Middle frontal gyrus (tissue), 1 donor: ENCODE data around the gene RNASE7.

ENCODE experiments used
- DNase-seq: peaks from one replicate; pipeline ENCODE4 v3.0.0-alpha.2; 2015; ENCODE audit warnings: low spot score; ENCODE audit errors: extremely low spot score

The RNASE7 gene

DNA sequence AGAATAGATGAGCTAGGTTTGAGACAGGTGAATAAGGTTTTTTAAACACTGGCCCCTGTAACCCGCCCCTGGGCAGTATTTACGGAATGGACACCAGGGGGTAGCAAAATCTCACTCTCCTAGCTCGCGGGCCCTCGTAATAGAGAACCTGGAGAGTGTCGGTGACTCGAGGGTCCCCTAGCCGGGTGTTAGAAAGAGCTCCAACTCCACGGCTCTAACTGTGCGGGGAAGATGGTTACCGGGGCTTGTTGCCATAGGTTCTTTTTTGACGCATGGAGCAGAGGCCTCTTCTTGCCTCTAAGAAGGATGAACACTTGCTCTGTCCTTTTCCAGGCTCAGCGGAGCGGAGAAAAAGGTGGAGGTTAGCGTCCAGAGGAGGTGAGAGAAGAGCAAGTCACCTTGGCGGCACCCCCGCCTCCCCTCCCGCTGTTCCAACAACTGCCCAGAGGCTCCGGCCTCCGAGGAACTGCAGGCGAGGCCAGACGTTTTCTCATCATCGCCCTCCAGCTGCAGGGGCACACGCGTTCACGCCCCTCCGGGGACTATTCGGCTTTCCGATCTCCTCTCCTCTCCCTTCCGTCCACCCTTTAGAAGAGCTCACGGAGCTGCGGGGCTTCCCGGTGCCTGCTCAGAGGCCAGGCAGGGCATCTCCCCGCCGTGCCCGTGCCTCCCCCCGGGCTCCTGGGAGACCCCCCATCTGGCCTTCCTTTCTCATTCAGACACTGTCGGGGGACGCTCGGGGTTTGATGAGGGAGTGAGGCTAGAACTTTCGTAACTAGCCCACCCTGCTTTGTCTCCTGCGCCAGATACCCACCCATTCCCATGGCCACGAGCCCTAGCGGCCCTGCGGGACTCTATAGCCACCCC is 26.6 kb downstream of the RNASE7 start:
- no peak for DNase-seq

DNA sequence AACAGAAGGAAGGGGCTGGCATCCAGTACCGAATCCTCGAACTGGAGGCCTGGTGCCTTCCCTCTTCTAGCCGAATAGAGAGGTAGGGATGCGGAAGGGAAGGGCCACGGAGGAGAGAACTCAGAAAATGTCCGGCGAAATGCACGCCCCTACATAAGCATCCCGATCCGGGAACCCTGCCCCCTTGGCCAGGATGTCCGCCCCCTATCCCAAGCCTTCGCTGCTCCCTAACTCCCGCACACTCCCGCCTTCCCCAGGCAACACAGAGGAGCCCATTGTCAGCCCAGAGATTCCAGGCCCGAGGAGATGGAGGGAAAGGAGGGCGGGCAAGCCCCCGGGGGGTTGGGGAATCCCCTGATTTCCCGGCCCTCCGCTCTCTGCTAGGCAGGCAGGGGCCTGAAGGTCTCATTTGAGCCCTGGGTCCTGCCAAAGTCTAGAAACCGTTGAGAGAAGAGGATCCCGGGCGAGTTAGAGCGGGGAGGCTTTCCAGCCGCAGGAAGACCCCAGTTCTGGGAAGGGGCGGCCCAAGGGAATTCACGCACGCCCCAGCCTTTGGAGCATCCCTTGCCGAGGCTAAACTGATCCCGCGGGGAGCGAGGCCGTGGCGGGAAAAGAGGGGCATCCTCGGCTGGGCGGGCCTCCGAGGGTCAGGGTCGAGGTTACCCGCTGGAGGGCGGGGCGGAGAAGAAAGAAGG is 27.4 kb downstream of the RNASE7 start:
- DNase-seq, result no peak

DNA sequence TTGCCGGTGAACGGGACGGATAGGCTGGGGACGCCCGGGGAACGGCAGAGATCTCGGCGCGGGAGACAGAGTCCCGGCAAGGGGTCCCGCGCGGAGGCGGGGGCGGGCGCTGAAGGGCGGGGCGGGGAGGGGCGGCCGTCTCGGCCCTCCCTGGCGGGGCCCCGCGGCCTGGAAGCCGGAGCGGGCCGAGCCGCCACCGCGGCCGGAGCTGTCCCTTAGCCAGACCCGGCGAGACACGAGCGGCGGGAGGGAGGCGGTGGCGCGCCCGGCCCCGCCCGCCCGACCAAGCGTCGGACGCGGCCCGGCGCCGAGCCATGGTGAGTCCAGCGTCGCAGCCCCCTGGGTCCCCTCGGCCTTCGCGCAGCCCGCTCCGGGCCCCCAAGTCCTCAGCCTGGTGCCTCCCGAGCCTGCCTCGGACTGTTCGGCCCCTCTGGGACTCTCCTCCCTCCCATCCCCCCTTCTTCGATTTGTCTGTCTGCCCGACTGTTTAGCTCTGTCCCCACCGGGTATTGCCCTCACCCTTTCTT is 28.0 kb downstream of the RNASE7 start, which contains the start of gene ARHGEF40:
Gene ARHGEF40 (plus strand): TSS at position 222 of the 527 bp plus-strand sequence. CDS start 93 bp downstream, at position 315.
- DNase-seq, result no peak

DNA sequence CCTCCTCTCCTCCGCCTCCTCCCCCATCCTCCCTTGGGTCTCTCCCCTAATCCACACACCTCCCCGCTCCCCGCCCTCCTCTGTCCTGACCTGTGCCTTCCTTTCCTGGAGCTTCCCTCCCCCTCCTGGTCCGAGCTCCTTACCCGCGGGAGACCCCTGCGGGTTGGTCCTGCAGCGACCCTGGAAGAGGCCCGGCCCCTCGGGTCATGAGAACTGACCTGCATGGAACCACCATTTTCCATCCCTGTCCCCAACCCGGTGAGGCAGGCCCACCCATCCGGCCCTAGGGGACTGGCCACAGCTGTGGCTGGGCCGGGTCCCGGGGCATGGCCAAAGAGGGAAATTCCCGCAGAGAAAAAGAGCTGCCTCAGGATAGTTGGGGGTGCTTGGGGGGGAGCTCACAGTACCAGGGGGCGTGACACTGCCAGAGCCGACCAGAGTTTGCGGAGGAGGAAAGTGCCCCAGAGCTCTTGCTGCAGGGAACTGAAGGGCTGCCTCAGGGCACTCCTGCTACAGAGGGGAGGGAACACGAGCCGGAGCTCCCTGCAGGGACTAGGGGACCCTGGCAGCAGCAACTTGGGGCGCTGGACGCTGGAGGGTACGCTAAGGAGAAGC is 28.6 kb downstream of the RNASE7 start:
- DNase-seq, result no peak

DNA sequence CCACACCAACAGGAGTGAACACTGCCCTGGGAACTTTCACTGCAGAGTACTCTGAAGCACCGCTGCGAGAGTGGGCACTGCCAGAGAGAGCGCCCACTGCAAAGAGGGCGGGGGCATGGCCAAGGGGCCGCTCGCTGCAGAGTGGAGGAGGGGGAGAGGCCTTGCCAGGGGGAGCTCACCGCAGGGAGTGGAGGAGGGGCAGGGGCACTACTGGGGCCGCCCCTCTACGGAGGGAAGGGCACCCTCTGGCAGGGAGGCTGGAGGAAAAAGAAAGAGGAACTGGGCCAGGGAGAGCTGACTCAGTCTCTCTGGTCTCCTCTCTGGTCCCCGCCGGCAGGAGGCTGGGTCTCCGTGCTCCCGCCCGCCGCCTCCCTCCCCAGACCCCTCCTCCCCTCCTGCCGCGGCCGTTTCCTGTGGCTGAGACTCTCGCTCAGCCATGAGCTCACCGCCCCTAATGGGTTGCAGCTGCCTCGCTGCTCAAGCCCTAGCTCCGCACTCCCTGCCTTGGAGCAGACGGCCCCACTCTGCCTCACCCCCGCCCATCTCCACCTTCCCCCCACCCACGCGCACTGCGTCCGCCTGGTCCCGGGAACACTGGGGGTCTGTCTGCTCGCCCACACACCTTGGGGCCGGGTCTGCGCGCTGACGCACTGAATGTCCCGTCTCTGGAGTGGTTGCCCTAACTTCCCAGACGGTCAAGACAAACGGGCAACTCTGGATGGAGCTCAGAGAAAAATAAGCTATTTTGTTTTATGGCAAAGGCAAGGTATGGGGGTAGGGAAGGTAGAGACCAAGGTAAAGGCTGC is 29.3 kb downstream of the RNASE7 start:
- peak; percentile 23 for DNase-seq

DNA sequence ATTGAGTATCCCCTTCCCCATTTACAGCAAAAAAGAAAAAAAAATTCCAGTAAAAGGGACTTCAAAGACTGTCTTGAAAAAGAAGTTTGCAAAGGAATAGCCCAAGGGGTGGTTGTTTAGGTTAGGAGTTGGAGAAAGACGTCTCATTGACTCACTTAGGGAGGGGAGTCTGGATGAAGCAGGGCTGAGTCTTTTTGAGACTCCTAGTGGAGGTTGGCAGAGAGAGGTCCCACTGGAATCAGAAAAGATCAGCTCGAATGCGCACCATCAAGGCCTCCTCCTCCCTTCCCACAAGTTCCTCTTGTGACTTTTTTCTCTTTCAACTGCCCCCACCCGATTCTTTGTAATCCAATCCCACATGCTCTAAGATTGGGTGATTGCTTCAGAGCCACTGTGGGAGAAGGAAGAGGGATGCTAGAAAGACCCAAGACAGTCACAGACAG is 29.9 kb downstream of the RNASE7 start:
- no peak for DNase-seq

DNA sequence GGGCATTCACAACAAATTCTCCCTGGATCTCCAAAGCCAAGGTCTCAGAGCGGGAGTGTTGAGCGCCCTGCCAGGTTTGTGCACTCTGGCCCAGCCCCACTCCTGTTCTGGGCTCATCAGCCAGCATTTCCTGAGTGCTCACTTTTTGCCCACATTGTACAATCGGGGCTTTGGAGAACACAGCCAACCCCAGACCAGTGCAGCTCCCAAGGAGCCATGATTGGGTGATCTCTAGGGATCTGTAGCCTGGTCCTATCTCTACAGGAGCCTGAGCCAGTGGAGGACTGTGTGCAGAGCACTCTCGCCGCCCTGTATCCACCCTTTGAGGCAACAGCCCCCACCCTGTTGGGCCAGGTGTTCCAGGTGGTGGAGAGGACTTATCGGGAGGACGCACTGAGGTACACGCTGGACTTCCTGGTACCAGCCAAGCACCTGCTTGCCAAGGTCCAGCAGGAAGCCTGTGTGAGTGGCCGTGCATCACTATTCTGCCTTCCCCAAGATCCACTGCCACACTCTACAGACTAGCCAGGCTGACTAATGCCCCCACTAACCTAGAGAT is 30.7 kb downstream of the RNASE7 start:
- no peak for DNase-seq

DNA sequence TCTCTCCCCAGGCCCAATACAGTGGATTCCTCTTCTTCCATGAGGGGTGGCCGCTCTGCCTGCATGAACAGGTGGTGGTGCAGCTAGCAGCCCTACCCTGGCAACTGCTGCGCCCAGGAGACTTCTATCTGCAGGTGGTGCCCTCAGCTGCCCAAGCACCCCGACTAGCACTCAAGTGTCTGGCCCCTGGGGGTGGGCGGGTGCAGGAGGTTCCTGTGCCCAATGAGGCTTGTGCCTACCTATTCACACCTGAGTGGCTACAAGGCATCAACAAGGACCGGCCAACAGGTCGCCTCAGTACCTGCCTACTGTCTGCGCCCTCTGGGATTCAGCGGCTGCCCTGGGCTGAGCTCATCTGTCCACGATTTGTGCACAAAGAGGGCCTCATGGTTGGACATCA is 31.8 kb downstream of the RNASE7 start:
- no peak for DNase-seq

DNA sequence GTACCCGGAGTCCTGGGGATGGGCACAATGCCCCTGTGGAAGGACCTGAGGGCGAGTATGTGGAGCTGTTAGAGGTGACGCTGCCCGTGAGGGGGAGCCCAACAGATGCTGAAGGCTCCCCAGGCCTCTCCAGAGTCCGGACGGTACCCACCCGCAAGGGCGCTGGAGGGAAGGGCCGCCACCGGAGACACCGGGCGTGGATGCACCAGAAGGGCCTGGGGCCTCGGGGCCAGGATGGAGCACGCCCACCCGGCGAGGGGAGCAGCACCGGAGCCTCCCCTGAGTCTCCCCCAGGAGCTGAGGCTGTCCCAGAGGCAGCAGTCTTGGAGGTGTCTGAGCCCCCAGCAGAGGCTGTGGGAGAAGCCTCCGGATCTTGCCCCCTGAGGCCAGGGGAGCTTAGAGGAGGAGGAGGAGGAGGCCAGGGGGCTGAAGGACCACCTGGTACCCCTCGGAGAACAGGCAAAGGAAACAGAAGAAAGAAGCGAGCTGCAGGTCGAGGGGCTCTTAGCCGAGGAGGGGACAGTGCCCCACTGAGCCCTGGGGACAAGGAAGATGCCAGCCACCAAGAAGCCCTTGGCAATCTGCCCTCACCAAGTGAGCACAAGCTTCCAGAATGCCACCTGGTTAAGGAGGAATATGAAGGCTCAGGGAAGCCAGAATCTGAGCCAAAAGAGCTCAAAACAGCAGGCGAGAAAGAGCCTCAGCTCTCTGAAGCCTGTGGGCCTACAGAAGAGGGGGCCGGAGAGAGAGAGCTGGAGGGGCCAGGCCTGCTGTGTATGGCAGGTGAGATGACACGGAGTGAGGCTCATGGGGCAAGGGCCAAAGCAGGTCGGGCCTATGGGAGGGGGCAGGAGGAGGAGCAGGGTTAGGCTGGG is 32.5 kb downstream of the RNASE7 start:
- no peak for DNase-seq

DNA sequence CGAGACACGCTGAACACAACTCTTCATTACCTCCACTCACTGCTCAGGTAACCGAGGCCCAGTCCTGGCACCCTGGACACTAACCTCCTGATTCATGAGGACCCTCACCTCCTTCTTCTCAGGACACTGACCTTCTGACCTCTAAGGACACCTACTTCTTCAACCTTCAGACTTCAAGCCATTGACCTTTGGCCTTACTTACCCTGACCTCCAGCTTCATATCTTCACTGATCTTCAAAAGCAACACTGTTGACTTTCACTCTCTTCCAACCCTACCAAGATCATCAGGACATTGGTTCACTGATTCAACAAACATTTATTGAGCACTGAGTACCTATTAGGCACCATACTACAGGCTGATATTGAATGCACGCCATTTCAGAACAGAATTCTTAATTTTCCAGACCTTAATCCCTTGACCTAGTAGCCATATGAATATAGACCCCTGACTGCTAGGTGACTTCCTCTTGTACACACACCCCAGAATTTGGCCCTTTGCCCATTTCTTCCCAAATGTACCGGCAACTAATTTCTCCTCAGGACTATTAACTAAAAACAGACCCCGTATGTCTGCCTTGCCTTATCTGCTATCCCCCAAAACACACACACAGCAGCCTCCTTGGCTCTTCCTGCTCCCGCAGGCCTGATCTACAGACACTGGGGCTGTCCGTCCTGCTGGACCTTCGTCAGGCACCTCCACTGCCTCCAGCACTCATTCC is 33.7 kb downstream of the RNASE7 start:
- no peak for DNase-seq

DNA sequence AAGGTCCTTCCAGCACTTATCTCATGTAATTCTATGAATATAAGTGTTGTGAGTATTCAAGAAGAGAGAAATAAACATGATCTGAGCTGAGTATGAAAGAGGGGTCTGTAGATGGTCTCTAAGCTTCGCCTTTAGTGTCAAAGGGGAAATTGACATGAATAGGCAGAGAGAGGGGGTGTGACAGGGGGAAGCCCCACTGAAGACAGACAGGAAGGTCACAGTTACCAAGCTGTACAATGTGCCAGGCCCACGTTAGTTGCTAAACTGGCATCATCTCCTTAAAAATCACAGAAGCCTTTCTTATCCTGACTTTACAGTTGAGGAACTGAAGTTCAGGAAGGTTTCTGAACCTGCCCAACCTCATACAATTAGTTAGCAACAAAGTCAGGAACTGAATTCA is 35.5 kb downstream of the RNASE7 start:
- DNase-seq, result no peak

DNA sequence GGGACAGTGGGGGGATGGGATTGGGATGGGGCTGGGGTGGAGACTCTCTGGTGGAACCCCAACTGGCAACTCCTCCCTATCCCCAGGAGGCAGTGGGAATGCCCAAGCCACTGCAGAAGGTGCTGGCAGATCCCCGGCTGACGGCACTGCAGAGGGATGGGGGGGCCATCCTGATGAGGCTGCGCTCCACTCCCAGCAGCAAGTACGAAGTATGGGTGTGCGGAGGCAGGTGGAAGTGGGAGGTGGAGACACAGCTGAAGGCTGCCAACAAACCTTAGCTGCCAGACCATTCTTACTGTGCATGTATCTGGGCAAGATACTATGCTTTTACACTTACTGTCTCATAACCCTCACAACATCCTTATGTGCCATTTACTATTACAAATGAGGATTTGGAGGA is 36.1 kb downstream of the RNASE7 start:
- DNase-seq, result no peak

DNA sequence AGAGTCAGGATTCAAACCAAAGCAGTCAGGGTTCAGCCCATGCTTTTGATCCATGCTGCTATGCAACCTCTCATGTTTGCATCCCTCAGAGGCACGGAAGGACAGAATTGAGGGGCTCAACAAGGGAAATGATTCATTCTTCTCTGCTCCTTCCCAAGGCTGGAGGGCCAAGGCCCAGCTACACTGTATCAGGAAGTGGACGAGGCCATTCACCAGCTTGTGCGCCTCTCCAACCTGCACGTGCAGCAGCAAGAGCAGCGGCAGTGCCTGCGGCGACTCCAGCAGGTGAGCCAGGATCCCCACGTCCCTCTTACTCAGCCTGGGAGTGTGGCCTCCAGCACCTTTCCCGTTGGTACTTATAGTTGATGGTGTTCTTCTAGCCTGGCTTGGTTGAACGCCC is 36.6 kb downstream of the RNASE7 start:
- no peak for DNase-seq

DNA sequence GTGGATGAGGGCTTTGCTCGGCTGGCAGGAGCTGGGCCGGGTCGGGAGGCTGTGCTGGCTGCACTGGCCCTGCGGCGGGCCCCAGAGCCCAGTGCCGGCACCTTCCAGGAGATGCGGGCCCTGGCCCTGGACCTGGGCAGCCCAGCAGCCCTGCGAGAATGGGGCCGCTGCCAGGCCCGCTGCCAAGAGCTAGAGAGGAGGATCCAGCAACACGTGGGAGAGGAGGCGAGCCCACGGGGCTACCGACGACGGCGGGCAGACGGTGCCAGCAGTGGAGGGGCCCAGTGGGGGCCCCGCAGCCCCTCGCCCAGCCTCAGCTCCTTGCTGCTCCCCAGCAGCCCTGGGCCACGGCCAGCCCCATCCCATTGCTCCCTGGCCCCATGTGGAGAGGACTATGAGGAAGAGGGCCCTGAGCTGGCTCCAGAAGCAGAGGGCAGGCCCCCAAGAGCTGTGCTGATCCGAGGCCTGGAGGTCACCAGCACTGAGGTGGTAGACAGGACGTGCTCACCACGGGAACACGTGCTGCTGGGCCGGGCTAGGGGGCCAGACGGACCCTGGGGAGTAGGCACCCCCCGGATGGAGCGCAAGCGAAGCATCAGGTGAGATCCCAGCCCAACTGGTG is 39.5 kb downstream of the RNASE7 start:
- DNase-seq, result no peak

DNA sequence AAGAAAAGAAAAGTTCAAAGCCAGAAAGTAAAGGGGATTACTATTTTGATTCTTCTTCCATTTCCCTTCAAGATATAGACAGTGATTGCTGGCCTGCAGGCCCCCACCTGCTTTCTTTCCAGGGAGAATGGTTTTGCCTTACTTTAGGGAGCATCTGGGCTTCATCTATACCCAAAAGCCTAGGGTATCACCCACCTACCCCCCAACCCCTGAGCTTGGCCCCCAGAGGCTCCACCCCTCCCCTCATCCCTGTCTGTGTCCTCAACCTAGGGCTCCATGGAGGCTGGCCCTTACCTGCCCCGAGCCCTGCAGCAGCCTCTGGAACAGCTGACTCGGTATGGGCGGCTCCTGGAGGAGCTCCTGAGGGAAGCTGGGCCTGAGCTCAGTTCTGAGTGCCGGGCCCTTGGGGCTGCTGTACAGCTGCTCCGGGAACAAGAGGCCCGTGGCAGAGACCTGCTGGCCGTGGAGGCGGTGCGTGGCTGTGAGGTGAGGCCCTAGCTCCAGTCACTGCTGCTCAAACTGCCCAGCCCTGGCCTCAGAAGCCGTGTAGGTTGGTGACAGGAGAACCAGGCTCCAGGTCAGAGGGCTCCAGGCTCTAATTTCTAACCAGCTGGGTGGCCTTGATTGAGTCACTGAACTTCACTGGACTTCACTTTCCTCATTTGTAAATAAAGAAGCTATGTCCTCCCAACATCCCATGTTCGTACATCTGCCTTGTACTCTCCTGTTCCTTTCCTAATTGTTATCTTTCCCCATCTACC is 41.6 kb downstream of the RNASE7 start:
- DNase-seq, result no peak

DNA sequence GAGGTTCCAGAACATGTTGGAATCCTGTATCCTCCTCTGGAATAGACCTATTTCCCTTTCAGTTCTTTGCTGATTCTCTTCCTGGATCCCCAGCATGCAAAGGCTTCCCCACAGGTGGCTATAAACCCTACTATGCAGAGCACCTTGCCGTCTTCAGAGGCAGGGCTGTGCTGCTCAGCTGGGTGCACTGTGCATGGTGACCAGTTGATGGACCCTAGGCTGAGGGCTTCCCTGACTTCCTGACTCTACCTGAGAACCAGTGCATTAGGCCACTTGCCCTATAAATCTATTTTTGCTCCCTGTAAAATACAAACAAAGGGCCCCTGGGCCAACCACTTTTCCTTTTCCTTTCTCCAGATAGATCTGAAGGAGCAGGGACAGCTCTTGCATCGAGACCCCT is 42.2 kb downstream of the RNASE7 start:
- DNase-seq, result no peak

DNA sequence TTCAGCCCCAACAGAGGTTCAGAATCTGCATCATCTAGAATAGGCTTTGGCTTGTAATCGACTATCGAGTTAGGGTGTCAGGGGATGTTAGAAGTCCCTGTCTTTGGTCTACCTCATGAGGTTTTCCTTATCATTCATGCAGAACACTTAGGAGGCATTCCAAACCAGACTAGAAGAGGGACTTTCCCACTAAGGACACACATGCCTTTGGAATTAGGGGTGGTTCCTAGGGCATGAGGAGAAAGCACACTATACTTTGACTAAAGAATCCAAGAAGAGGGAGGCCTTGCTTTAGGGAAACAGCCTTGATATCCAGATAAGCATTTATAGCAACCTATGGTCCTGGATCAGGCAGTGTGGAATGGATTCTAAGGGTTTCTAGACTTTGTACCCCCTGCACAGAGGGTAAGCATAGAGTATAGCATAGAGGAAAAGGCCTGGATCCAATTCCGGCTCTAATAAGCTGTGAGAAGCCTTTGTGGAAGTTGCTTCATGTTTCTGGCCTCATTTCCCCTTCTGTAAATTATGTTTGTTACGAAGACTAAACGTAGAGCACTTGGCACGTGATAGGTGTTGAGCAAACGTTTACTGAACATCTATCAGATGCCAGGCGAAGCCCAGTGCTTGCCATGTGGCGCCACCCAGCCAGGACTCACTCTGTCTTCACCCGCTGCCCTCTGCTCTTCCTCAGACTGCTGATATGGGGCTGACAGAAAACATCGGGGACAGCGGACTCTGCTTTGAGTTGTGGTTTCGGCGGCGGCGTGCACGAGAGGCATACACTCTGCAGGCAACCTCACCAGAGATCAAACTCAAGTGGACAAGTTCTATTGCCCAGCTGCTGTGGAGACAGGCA is 43.1 kb downstream of the RNASE7 start:
- no peak for DNase-seq
